ENCODE measurements around the gene DGAT2.

The DGAT2 gene

GRCh38 chr11:75766443-75767227 lies 1.9 kb upstream of the DGAT2 start:
- Mint-ChIP-seq H3K27ac (no peak overlapping the region), H3K36me3 (ENCODE audit: low read depth) (no peaks in the 10 kb centered on the region), H3K9me3 (no peaks in the 10 kb centered on the region), H3K4me3 (no peak overlapping the region), H3K27me3 (peaks cover 23% of the 10 kb centered on the region), H3K4me1 (peaks cover 21% of the 10 kb centered on the region)
- DNase-seq (no peak), ATAC-seq (no peak)

- Mint-ChIP-seq H3K4me3 (no peak overlapping the region), H3K9me3 (no peaks in the 10 kb centered on the region), H3K36me3 (ENCODE audit: low read depth) (no peaks in the 10 kb centered on the region), H3K27me3 (peaks cover 23% of the 10 kb centered on the region), H3K27ac (peak overlapping the region; percentile 10), H3K4me1 (peaks cover 21% of the 10 kb centered on the region)
- DNase-seq (no peak), ATAC-seq (no peak)
Measured at GRCh38 chr11:75767228-75767572, 1.4 kb upstream of the DGAT2 start.

- H3K36me3 Mint-ChIP-seq (ENCODE audit: low read depth) = no peaks in the 10 kb centered on the region
- H3K4me3 Mint-ChIP-seq = no peak overlapping the region
- H3K27ac Mint-ChIP-seq = peak overlapping the region; percentile 59
- H3K4me1 Mint-ChIP-seq = peaks cover 21% of the 10 kb centered on the region
- DNase-seq (no peak), ATAC-seq (no peak)
- H3K27me3 Mint-ChIP-seq = peaks cover 23% of the 10 kb centered on the region
- no peaks in the 10 kb centered on the region for H3K9me3 Mint-ChIP-seq
Measured at GRCh38 chr11:75767793-75768111, 826 bp upstream of the DGAT2 start.

- peaks cover 27% of the 10 kb centered on the region for H3K4me1 Mint-ChIP-seq
- DNase-seq = no peak
- H3K4me3 Mint-ChIP-seq = peak overlapping the region; percentile 61
- H3K27ac Mint-ChIP-seq = no peak overlapping the region
- peaks cover 23% of the 10 kb centered on the region for H3K27me3 Mint-ChIP-seq
- ATAC-seq = no peak
- no peaks in the 10 kb centered on the region for H3K9me3 Mint-ChIP-seq
- H3K36me3 Mint-ChIP-seq (ENCODE audit: low read depth) = no peaks in the 10 kb centered on the region
Measured at GRCh38 chr11:75768909-75769771, 562 bp downstream of the DGAT2 start.

- peak overlapping the region; percentile 61 for H3K4me3 Mint-ChIP-seq
- H3K36me3 Mint-ChIP-seq (ENCODE audit: low read depth) = no peaks in the 10 kb centered on the region
- no peak for DNase-seq
- peaks cover 27% of the 10 kb centered on the region for H3K4me1 Mint-ChIP-seq
- peaks cover 23% of the 10 kb centered on the region for H3K27me3 Mint-ChIP-seq
- H3K27ac Mint-ChIP-seq = no peak overlapping the region
- ATAC-seq = no peak
- no peaks in the 10 kb centered on the region for H3K9me3 Mint-ChIP-seq
Measured at GRCh38 chr11:75770102-75770501, 1.5 kb downstream of the DGAT2 start.

- H3K27ac Mint-ChIP-seq = peak overlapping the region; percentile 8
- no peak overlapping the region for H3K4me3 Mint-ChIP-seq
- no peak for ATAC-seq
- peaks cover 20% of the 10 kb centered on the region for H3K27me3 Mint-ChIP-seq
- H3K4me1 Mint-ChIP-seq = peaks cover 27% of the 10 kb centered on the region
- H3K36me3 Mint-ChIP-seq (ENCODE audit: low read depth) = no peaks in the 10 kb centered on the region
- no peaks in the 10 kb centered on the region for H3K9me3 Mint-ChIP-seq
- no peak for DNase-seq
Measured at GRCh38 chr11:75771646-75772410, 3.2 kb downstream of the DGAT2 start.

GRCh38 chr11:75773595-75774353 lies 5.2 kb downstream of the DGAT2 start:
- no peaks in the 10 kb centered on the region for H3K36me3 Mint-ChIP-seq (ENCODE audit: low read depth)
- peaks cover 30% of the 10 kb centered on the region for H3K4me1 Mint-ChIP-seq
- DNase-seq (no peak), ATAC-seq (peak; percentile 50)
- peaks cover 13% of the 10 kb centered on the region for H3K27me3 Mint-ChIP-seq
- peak overlapping the region; percentile 57 for H3K27ac Mint-ChIP-seq
- no peaks in the 10 kb centered on the region for H3K9me3 Mint-ChIP-seq
- no peak overlapping the region for H3K4me3 Mint-ChIP-seq

- no peak overlapping the region for H3K4me3 Mint-ChIP-seq
- peaks cover 2% of the 10 kb centered on the region for H3K27me3 Mint-ChIP-seq
- no peak overlapping the region for H3K27ac Mint-ChIP-seq
- no peak for DNase-seq
- H3K4me1 Mint-ChIP-seq = peaks cover 21% of the 10 kb centered on the region
- H3K36me3 Mint-ChIP-seq (ENCODE audit: low read depth) = no peaks in the 10 kb centered on the region
- no peak for ATAC-seq
- no peaks in the 10 kb centered on the region for H3K9me3 Mint-ChIP-seq
Measured at GRCh38 chr11:75775056-75775455, 6.5 kb downstream of the DGAT2 start.

- peaks cover 21% of the 10 kb centered on the region for H3K4me1 Mint-ChIP-seq
- no peak overlapping the region for H3K4me3 Mint-ChIP-seq
- H3K27ac Mint-ChIP-seq = no peak overlapping the region
- no peaks in the 10 kb centered on the region for H3K27me3 Mint-ChIP-seq
- no peaks in the 10 kb centered on the region for H3K36me3 Mint-ChIP-seq (ENCODE audit: low read depth)
- DNase-seq (no peak), ATAC-seq (no peak)
- no peaks in the 10 kb centered on the region for H3K9me3 Mint-ChIP-seq
Measured at GRCh38 chr11:75776546-75776945, 8.0 kb downstream of the DGAT2 start.

- Mint-ChIP-seq H3K27ac (peak overlapping the region; percentile 23), H3K4me1 (peaks cover 21% of the 10 kb centered on the region), H3K4me3 (no peak overlapping the region), H3K36me3 (ENCODE audit: low read depth) (no peaks in the 10 kb centered on the region), H3K27me3 (no peaks in the 10 kb centered on the region), H3K9me3 (no peaks in the 10 kb centered on the region)
- ATAC-seq (no peak), DNase-seq (no peak)
Measured at GRCh38 chr11:75777461-75778110, 9.0 kb downstream of the DGAT2 start.

GRCh38 chr11:75778962-75779361 lies 10.4 kb downstream of the DGAT2 start:
- ATAC-seq (no peak), DNase-seq (no peak)
- H3K4me3 Mint-ChIP-seq = no peak overlapping the region
- H3K36me3 Mint-ChIP-seq (ENCODE audit: low read depth) = no peaks in the 10 kb centered on the region
- peaks cover 14% of the 10 kb centered on the region for H3K4me1 Mint-ChIP-seq
- H3K27ac Mint-ChIP-seq = no peak overlapping the region
- no peaks in the 10 kb centered on the region for H3K27me3 Mint-ChIP-seq
- no peaks in the 10 kb centered on the region for H3K9me3 Mint-ChIP-seq

GRCh38 chr11:75779960-75780359 lies 11.4 kb downstream of the DGAT2 start:
- no peak overlapping the region for H3K4me3 Mint-ChIP-seq
- H3K36me3 Mint-ChIP-seq (ENCODE audit: low read depth) = no peaks in the 10 kb centered on the region
- H3K27ac Mint-ChIP-seq = no peak overlapping the region
- no peaks in the 10 kb centered on the region for H3K27me3 Mint-ChIP-seq
- no peaks in the 10 kb centered on the region for H3K9me3 Mint-ChIP-seq
- DNase-seq = no peak
- ATAC-seq = peak; percentile 34
- peaks cover 14% of the 10 kb centered on the region for H3K4me1 Mint-ChIP-seq

- Mint-ChIP-seq H3K4me1 (peaks cover 14% of the 10 kb centered on the region), H3K27ac (no peak overlapping the region), H3K4me3 (no peak overlapping the region), H3K9me3 (no peaks in the 10 kb centered on the region), H3K36me3 (ENCODE audit: low read depth) (no peaks in the 10 kb centered on the region), H3K27me3 (no peaks in the 10 kb centered on the region)
- DNase-seq (no peak), ATAC-seq (no peak)
Measured at GRCh38 chr11:75780888-75781287, 12.3 kb downstream of the DGAT2 start.

- Mint-ChIP-seq H3K9me3 (no peaks in the 10 kb centered on the region), H3K36me3 (ENCODE audit: low read depth) (no peaks in the 10 kb centered on the region), H3K27ac (no peak overlapping the region), H3K27me3 (no peaks in the 10 kb centered on the region), H3K4me1 (peaks cover 14% of the 10 kb centered on the region), H3K4me3 (no peak overlapping the region)
- ATAC-seq = no peak
- DNase-seq = no peak
Measured at GRCh38 chr11:75781296-75781695, 12.7 kb downstream of the DGAT2 start.
